Neural cell (in vitro differentiated cells): ENCODE data around the gene GTPBP6.
"Not testable (repeated sequence)": the region's sequence is repeated elsewhere in the genome, so short reads cannot be mapped to it uniquely, and the experiment has no call there.

Source experiments
- EZH2 ChIP-seq: fragments of 200-600, 300-800 bp; shearing (Covaris generic), sonication (generic); IDR thresholded peaks from 2 replicates; pipeline ENCODE4 v1.6.1; 2014; ENCODE audit warnings: antibody characterized with exemption, low read length, borderline replicate concordance, mild to moderate bottlenecking; ENCODE audit not compliant: insufficient read depth, poor library complexity, severe bottlenecking
- RAD21 ChIP-seq: fragments of 450-650 bp; conservative IDR thresholded peaks from 2 replicates; pipeline ENCODE4 v1.6.1; 2014; ENCODE audit warnings: antibody characterized with exemption, mild to moderate bottlenecking, moderate library complexity
- SMC3 ChIP-seq: fragments of 450-650 bp; conservative IDR thresholded peaks from 2 replicates; pipeline ENCODE4 v1.6.1; 2014; ENCODE audit warnings: antibody characterized with exemption, mild to moderate bottlenecking, moderate library complexity; ENCODE audit not compliant: poor library complexity
- TAF1 ChIP-seq: IDR thresholded peaks from 2 replicates; pipeline ENCODE4 v1.6.1; 2012; ENCODE audit warnings: low read depth
- TF ChIP-seq, protein P1 (sequence below): fragments of 450-650 bp; IDR thresholded peaks from 2 replicates; pipeline ENCODE4 v1.5.1; 2014; ENCODE audit warnings: antibody characterized with exemption, mild to moderate bottlenecking, moderate library complexity; ENCODE audit not compliant: poor library complexity, severe bottlenecking

DNA sequence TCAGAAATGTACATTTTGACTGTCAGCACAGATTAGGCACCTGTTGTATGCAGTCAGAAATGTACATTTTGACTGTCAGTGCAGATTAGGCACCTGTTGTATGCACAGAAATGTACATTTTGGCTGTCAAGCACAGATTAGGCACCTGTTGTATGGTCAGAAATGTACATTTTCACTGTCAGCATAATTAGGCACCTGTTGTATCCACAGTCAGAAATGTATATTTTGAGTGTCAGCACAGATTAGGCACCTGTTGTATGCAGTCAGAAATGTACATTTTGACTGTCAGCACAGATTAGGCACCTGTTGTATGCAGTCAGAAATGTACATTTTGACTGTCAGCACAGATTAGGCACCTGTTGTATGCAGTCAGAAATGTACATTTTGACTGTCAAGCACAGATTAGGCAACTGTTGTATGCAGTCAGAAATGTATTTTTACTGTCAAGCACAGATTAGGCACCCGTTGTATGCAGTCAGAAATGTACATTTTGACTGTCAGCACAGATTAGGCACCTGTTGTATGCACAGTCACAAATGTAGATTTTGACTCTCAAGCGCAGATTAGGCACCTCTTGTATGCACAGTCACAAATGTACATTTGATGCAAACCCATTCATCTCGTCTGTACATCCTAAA is 11.9 kb downstream of the GTPBP6 start:
- TF ChIP-seq, protein P1, sequence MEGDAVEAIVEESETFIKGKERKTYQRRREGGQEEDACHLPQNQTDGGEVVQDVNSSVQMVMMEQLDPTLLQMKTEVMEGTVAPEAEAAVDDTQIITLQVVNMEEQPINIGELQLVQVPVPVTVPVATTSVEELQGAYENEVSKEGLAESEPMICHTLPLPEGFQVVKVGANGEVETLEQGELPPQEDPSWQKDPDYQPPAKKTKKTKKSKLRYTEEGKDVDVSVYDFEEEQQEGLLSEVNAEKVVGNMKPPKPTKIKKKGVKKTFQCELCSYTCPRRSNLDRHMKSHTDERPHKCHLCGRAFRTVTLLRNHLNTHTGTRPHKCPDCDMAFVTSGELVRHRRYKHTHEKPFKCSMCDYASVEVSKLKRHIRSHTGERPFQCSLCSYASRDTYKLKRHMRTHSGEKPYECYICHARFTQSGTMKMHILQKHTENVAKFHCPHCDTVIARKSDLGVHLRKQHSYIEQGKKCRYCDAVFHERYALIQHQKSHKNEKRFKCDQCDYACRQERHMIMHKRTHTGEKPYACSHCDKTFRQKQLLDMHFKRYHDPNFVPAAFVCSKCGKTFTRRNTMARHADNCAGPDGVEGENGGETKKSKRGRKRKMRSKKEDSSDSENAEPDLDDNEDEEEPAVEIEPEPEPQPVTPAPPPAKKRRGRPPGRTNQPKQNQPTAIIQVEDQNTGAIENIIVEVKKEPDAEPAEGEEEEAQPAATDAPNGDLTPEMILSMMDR = not testable (repeated sequence)
- TF ChIP-seq EZH2, SMC3, TAF1, RAD21: not testable (repeated sequence)
